Inferior parietal cortex (tissue), 1 donor: ENCODE measurements around the gene ZC3H10.

ENCODE experiments used
- DNase-seq: peaks from one replicate; pipeline ENCODE4 v3.0.0-alpha.2; 2016; ENCODE audit errors: extremely low spot score

The ZC3H10 gene

GRCh38 chr12:56103066-56103711, 14.9 kb upstream of the ZC3H10 start:
- DNase-seq, result no peak

GRCh38 chr12:56103823-56104108, 14.3 kb upstream of the ZC3H10 start:
- no peak for DNase-seq

- peak; percentile 97 for DNase-seq
These were observed 13.8 kb upstream of the ZC3H10 start, which contains the start of gene PA2G4 for GRCh38 chr12:56104109-56104814. Gene PA2G4 (plus strand): TSS chr12:56104559. CDS start chr12:56104738, 179 bp downstream.

GRCh38 chr12:56104815-56105608, 13.1 kb upstream of the ZC3H10 start:
- no peak for DNase-seq

GRCh38 chr12:56105609-56105902, 12.5 kb upstream of the ZC3H10 start:
- DNase-seq, result no peak

- no peak for DNase-seq
These were observed 10.8 kb upstream of the ZC3H10 start for GRCh38 chr12:56107242-56107641.

GRCh38 chr12:56110571-56110970, 7.5 kb upstream of the ZC3H10 start:
- DNase-seq, result no peak

- DNase-seq, result no peak
These were observed 4.0 kb upstream of the ZC3H10 start for GRCh38 chr12:56114084-56114483.

GRCh38 chr12:56115329-56115728, 2.7 kb upstream of the ZC3H10 start:
- DNase-seq, result peak; percentile 13

- DNase-seq, result peak; percentile 99
These were observed 1.6 kb upstream of the ZC3H10 start, which contains the start of gene RPL41 for GRCh38 chr12:56116267-56117081. Gene RPL41 (plus strand): TSS chr12:56116633.

- DNase-seq, result peak; percentile 15
These were observed 872 bp upstream of the ZC3H10 start for GRCh38 chr12:56117082-56117706.

- DNase-seq, result no peak
These were observed 757 bp downstream of the ZC3H10 start for GRCh38 chr12:56118688-56119357.

GRCh38 chr12:56119361-56119796, 1.3 kb downstream of the ZC3H10 start:
- DNase-seq, result peak; percentile 79

GRCh38 chr12:56120158-56120846, 2.2 kb downstream of the ZC3H10 start:
- no peak for DNase-seq

GRCh38 chr12:56121204-56121870, 3.3 kb downstream of the ZC3H10 start:
- DNase-seq, result no peak

GRCh38 chr12:56122637-56123036, 4.6 kb downstream of the ZC3H10 start:
- DNase-seq, result no peak

- no peak for DNase-seq
These were observed 6.1 kb downstream of the ZC3H10 start for GRCh38 chr12:56124133-56124532.

- peak; percentile 28 for DNase-seq
These were observed 8.7 kb downstream of the ZC3H10 start for GRCh38 chr12:56126732-56127239.

- DNase-seq, result no peak
These were observed 9.4 kb downstream of the ZC3H10 start for GRCh38 chr12:56127485-56127887.
